Measurements from ENCODE around the gene TNF.

Gene TNF

DNA sequence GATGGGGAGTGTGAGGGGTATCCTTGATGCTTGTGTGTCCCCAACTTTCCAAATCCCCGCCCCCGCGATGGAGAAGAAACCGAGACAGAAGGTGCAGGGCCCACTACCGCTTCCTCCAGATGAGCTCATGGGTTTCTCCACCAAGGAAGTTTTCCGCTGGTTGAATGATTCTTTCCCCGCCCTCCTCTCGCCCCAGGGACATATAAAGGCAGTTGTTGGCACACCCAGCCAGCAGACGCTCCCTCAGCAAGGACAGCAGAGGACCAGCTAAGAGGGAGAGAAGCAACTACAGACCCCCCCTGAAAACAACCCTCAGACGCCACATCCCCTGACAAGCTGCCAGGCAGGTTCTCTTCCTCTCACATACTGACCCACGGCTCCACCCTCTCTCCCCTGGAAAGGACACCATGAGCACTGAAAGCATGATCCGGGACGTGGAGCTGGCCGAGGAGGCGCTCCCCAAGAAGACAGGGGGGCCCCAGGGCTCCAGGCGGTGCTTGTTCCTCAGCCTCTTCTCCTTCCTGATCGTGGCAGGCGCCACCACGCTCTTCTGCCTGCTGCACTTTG lies at the start of gene TNF:
Gene TNF (plus strand): TSS at position 231 of the 567 bp plus-strand sequence. CDS start 177 bp downstream, at position 408.
- no peak for DNase-seq

DNA sequence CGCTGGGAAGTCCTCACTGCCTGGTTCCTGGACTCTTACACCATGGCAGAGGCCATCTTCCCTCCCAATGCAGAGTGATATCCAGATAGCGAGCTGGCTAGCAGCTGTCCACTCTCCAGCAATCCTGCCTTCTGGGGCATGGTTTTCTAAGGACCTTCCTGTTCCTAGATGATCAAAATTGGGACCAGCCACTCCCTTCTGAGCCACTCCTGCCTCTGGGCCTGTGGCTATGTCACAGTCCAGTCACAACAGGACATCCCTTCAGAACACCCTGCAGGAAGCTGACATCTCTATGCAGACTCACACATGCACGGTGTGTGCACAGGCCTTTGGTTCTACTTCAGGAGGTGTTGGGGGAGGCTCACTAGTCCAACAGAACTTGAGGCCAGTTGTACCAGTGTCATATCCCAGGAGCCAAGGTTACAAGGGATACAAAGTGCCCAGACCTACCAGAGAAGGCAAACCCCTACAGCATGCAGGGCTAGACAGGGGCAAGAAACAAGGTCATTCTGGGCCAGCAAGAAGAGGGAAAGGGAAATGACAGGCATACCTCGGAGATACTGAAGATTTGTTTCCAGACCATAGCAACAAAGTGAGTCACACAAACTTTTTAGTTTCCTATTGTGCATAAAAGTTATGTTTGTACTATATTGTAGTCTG lies 49.3 kb upstream of the TNF start:
- no peak for DNase-seq

DNA sequence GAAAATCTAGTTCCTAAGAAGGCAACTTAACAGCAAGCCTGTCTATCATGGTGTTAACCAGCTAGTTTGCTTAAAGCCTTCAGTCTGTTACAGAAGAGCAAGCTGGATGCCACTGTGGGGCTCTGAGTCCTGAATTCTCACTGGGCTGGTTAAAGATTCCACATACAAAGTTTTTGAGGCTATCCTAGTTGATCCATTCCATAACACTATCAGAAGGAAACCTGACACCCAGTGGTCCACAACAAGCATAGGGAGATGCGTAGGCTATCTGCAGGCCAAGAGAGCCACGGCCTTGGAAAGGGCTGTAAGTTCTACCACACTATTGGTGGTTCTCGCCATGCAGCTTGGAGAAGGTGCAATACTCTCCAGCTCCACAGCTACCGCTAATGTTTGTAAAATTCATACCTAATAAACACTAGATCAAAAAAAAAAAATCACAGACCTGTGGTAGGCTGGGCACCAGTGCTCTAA lies 47.0 kb upstream of the TNF start:
- no peak for DNase-seq

DNA sequence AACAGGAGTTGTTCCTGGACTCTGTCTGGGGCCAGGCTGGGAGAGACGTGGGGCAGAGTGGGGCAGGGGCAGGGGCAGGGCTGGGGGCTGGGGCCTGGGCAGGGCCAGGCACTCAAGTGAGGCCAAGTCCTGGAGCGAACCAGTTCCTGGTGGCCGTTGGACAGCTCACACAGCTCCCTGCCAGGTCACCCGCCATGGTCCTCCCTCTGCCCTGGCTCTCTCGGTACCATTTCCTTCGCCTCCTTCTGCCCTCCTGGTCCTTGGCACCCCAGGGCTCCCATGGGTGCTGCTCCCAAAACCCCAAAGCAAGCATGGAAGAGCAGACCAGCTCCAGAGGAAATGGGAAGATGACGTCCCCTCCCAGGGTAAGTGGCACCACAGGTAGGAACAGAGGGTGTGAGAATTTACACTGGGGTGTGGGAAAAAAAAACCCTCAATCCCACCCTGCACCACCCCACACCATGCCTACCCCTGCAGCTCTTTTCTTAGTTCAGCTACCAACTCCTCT lies 46.5 kb upstream of the TNF start, which contains the start of gene MCCD1:
Gene MCCD1 (plus strand): TSS at position 142 of the 508 bp plus-strand sequence. CDS start 53 bp downstream, at position 195.
- DNase-seq = no peak

DNA sequence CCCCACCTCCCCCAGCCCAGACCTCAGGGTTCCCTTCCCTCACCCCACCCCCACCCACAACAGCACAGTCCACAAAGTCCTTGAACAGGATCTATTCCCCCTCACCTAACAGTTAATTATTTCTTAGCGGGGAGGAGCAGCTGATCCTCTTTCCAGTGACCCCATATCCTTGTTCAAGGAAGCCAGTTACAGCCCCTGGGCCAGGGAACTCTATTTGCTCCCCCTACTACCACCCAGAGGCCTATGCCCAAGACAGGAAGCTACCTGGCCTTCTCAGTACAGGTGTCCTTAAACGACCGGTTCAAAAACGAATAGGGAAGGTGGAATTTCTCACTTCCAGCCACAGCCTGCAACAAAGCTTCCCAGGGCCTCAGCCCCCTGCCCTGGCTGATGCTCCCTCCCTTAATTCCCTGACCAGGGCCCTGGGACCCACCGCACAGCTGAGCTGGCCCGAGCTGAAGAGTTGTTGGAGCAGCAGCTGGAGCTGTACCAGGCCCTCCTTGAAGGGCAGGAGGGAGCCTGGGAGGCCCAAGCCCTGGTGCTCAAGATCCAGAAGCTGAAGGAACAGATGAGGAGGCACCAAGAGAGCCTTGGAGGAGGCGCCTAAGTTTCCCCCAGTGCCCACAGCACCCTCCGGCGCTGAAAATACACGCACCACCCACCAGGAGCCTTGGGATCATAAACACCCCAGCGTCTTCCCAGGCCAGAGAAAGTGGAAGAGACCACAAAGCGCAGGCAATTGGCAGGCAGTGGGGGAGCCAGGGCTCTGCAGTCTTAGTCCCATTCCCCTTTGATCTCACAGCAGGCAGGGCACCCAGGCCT lies 45.8 kb upstream of the TNF start:
- no peak for DNase-seq

DNA sequence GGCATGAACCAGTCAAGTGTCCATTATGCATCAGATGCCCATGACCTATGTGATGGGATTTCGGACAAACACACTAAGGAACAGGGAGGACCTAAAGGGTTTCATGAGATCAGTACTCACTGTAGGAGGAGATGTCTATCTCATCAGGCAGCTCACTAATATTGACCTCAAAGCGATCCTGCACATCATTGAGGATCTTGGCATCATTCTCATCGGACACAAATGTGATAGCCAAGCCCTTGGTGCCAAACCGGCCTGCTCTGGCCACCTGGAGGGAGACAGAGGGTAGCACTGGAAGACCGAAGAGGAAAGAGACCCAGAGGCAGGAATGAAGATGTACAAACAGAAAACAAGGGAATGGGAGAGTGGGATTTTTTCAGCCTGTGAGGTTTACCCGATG lies 44.7 kb upstream of the TNF start:
- DNase-seq = no peak

DNA sequence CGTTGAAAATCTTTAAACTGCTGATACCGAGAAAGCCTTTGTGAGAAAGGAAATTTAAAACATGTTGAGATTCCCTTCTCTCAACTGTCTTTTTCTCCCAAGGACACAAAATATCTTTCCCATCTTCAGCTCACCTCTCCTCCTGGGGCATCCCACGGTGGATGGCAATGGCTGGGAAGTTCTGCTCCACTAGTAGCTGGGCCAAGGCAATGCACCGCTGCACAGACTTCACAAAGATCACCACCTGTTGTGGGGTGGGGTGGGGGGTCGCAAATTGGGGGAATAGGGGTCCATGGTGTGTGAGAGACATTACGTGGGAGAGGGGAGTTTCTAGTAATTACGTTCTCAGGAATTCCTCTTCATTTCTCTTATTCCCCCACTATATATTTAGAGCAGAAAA lies 44.2 kb upstream of the TNF start:
- DNase-seq = no peak

DNA sequence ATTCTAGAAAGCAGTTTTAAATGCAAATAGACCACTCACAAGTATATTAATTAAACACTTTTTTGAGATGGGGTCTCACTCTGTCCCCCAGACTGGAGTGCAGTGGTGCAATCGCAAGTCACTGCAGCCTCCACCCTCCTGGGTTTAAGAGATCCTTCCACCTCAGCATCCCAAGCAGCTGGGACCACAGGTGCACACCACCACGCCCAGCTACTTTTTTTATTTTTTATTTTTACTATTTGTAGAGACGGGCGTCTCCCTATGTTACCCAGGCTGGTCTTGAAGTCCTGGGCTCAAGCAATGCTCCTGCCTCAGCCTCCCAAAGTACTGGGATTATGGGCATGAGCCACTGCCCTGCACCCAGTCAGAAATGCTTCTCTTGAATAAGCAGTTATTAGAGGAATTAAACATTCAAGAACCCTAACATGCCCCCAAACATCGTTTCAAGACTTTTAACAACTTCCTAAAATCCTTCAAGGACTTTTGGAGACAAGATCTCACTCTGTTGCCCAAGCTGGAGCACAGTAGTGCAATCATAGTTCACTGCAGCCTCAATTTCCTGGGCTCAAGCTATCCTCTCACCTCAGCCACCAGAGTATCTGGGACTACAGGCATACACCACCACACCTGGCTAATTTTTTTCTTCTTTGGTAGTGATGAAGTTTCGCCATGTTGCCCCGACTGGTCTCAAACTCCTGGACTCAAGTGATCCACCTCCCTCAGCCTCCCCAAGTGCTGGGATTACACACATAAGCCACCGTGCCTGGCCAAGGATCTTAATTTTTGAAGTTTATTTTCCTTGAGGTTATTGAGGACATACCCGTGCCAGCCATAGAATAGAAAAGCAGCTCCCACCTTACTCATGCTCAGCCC lies 43.4 kb upstream of the TNF start:
- no peak for DNase-seq

DNA sequence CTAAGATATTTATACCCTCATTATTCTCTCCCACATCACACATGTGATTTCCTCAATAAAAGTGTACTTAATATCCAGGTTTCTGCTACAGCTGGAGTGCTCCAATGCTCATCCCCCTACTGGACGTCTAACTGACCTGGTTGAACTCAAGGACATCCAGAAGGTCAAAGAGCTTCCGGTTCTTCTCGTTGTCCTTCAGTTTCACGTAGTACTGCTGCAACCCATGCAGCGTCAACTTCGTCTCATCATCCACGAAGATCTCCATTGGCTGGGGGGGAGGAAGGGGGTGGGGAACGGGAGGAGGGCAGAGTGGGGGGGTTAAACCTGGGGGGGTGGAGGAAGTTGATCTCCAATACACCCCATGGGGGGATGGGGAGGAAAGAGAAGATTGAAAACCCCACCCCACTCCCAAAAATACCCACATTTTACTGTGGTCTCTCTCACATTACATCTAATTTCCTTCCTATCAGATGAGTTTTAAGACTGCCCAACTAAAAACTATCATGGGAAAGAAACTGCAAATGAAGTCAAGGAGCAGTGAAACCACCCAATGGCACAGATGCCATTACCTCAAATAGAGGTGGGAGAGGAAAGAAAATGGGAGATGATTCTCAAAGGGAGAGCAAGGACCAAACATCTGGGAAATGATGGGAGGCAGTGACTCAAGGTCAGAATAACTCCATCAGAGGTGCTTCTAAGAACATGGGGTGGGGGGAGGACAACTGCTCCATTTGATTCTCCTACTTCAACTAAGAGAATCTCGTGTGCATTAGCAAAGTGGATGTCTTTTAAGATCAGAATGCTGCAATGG lies 42.5 kb upstream of the TNF start:
- no peak for DNase-seq

DNA sequence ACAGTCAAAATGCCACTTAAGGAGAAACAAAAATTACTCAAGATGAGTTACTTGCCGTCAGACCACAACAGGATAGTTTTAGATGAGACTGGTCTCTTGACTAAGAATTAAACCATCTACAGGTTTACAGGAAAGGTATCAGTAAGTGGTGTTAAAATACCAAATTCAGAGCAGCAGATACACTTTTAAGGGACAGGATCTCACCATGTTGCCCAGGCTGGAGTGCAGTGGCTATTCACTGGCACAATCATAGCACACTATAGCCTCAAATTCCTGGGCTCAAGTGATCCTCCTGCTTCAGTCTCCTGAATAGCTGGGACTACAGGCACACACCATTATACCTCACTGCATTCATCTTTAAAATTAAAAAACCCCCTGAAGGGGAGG lies 41.9 kb upstream of the TNF start:
- no peak for DNase-seq

DNA sequence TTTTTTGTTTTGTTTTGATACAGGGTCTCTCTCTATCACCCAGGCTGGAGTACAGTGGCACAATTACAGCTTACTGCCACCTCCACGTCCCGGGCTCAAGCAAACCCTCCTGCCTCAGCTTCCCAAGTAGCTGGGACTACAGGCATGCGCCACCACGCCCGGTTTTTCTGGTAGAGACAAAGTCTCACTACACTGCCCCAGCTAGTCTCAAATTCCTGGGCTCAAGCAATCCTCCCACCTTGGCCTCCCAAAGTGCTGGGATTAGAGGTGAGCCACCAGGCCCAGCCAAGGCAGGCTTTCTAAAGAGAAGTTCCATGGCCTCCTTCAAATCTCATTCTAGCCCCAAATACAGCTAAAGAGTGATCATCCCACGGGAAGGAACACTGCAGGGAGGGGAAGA lies 41.4 kb upstream of the TNF start:
- DNase-seq = no peak

DNA sequence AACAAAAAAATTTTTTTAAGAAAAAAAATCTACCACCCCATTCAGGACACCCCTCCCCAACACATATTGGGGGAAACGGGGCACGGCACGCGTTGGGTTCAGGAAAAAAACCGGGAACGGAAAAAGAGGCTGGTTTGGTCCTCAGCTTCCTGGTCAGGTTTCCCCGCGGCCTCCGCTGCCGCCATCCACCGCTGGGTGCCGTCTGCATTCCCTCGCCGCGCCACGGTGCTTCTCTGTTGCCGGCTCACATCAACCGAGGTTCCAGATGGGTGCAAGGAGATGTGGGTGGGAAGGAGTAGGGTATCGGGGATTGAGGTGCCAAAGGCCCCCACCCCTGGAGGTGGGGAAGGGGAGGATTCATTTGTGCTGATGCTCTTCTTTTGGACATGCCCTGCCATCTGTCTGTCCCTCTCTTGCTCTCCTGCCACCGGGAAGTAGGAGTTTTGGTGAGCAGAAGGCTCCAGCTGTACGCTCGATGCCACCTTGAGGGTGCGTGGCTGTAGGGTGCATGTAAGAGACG lies 40.8 kb upstream of the TNF start:
- DNase-seq = no peak

DNA sequence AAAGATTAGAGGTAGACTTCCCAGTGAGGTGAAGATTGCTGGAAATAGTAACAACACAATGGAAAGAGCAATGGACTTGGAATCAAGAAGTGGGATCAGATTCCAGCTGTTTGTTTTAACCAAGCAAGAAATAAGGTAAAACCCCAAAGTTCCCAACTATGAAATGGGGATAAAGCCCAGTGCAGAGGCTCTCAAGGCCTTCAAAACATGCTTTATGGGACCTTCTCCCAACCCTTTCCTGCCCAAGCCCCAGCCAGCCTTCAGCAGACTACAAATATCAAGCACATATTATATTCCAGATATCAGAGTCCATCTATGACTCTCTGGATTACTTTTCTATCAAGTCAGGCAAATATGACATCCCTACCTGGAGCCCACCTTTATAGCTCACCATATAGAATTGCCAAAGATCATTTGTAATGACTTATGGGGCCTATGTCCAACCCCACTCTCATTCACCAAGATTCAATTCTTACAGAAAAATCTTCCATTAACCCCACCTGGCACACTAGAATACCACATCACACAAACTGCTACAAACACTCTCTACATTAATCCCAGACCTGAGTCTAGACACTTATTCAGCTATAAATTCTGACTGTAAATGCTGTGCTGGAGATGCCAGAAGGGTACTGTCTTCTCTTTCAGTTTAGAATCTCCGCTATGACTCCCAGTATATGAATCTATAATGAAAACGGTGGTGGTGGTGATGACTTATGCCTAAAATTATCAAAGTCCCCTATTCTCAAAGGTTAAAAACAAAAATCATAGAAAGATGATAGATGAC lies 39.6 kb upstream of the TNF start:
- DNase-seq = no peak

DNA sequence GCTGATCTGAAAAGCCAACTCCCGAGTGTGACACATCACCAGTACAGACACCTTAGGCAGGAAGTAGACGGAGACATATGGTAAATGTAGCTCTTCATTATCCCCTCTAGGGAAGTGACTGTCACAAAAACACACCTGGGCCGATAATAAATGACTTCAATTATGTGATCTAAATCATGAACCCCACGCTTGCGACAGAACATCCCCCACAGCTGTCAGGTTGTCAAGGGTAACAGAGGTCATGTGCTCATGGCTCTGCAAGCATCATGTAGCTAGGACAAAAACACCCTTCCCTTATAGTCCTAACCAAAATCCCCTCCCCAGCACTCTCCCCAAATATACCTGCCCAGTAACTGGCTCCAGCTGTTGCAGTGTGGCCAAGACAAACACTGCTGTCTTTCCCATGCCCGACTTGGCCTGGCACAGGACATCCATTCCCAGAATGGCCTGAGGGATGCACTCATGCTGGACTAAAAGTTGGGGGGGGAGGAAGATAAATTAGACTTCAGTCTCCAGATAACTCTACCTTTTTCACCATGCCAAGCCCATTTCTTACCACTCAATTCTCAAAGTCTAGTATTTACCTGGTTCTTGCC lies 36.5 kb upstream of the TNF start:
- DNase-seq = no peak

DNA sequence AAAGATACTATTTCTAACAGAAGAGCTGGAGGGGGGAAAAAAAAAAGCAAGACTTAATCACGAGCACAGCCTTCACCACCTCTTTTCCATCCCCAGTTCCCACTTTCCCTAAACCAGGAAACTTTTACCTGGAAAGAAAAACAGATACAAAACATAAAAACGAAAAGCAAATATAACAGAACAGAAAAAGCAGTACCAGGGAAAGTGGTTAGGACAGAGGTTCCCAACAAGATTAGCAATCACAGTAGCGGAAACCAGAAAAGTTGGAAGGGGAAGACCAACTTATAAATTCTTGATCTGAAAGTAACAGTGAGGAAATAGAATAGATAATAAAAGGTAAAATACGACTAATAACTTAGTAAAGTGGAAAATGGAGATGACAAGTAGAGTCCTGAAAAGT lies 34.7 kb upstream of the TNF start:
- no peak for DNase-seq

DNA sequence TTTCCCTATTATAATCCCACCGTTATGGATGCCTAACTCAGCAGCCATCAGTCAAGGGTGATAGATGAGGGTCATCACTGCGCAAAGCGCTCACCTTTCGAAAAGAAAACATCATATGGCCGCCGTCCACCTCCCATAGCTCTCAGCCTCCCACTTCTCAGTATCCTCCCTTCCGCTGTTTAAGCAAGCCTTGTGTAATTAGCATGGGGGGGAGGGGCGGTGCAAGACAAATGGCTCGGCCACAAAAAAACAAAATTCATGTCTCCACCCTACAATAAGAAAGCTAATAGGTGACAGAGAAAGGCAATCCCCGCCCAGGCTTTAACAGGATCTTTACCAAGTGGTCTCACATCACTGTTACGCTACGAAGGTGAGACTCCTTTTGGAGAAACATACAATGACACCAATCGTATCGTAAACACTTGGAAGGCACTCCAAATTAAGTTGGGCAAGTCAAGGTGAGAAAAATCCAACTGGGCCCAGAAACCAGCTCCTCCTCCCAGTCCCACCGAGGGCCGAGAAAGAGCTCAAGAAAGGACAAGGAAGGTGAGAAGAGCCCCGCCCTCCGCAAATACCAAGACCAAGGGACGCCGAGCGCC lies 34.2 kb upstream of the TNF start:
- peak; percentile 78 for DNase-seq

DNA sequence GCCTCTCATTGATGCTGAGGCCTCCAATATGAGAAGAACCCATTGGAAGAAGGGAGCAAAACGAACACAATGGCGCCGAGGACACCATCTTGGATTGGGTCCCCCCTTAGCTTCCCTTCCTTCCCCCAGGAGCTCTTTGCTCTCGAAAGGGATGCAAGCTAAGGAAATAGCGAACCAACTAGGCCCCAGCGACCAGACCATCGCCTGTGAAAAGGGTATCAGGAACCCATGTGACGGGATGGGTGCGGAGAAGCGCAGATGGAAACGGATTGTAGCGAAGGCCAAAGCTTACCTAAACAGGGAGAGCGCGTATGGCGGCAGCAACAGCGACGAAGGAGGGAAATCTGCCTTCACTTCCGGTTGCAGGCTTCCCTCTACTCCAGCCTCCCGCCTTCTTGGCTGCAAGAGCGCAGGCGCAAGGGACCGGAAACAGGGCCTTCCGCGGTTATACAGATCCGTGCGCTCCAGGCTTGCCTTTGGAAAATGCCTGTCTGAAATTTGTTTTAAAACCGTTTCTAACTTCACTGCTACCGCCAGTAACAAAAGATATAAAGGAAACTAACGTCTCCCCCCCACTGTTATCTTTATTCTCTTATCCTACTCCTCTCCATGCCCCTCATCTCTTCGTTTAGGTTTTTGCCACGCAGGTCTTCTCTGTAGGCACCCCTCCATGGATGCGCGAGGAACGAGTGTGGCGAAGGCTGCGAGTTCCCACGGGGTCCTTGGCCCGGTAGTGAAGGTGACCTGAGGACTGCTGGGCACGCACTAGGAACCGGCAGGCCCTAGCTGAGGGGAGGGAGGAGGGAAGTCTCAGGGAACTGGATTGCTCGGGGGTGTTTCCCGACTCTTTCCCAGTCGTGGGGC lies 33.5 kb upstream of the TNF start, which contains the start of gene DDX39B:
Gene DDX39B (minus strand): TSS at position 346 of the 864 bp plus-strand sequence. CDS start 1,471 bp downstream, outside the sequence.
- DNase-seq = peak; percentile 99

DNA sequence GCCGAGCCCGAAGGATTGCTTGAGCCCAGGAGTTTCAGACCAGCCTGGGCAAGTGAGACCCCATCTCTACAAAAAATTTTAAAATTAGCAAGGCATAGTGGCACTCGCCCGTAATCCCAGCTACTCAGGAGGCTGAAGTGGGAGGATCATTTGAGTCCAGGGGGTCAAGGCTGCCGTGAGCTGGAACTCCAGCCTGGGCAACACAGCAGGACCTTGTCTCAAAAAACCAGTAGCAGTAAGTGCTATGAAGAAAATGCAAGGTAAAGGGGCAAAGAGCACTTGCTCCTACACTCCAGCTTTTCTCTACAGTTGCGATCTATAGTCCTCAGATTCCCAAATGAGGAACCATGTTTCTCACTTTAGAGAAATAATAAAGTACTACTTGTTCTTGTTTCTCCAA lies 31.7 kb upstream of the TNF start:
- DNase-seq = no peak

DNA sequence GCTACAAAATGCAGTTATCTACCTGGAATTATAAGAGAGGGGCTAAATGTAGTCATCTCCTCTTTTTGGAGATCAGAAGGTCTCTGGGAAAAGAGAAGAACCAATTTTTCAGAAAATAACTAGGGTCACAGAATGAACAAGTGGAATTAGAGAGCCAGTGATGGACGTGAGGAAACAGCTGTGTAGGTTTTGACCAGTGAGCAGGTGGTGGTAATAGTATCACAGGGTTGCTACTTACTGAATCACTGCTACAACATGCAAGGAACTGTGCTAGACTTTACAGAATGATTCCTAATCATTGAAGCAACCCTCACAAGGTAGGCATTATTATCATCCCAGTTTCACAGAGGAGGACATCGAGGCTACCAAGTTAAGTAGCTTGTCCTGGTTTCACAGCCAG lies 30.7 kb upstream of the TNF start:
- no peak for DNase-seq
